EH (cell line): Measurements from ENCODE around the gene TMEM205.
A peak's percentile ranks its signal among the peaks of the same experiment; 100 is the strongest.
"Not testable (repeated sequence)": the region's sequence is repeated elsewhere in the genome, so short reads cannot be mapped to it uniquely, and the experiment has no call there.

ENCODE experiments used
- DNase-seq: peaks from one replicate; pipeline ENCODE4 v3.0.0-alpha.2; 2015; ENCODE audit warnings: low read depth

The TMEM205 gene

DNA sequence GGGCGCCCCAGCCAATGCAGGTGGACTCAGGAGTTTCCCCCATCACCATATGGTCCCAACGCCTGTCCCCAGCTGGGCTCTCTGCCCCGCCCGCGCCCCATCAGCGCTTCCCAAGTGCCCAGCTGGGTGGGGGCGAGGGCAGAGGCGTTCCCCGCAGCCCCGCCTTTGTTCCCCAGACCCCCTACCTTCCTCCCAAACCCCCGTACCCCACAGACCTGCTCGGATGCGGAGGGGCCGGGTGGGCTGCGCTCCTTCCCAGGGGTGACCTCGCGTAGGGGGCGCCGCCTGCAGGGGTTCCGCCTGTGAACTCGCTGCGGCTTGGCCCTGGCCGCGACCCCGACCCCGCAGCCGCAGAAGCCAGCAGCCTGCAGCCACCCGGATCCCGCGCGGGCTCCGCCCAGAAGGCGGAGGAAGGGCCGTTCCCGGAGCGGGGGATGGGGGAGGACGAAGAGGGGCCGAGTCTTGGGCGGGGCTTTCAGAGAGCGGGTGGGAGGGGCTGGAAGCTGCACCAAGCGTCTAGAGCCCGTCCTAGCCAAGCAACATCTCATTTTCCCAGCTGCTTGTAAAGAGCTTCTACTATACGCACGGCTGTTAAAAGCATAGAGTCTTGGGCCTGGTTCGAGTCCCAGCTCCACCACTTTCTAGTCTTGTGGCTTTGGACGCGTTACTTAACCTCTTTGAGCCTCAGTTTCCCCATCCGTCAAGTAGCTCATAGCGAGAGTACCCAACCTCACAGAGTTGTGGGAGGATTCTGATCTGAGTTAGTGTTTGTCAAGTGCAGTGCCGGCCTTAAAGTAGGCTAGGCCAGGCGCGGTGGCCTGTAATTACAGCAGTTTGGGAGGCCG, 6.6 kb downstream of the TMEM205 start, which contains the start of gene RAB3D:
RAB3D (minus strand) TSS at position 404 of the 845 bp plus-strand sequence. CDS start 2,258 bp downstream, outside the sequence.
- peak; percentile 90 for DNase-seq

GRCh38 chr19:11338569-11339253, 7.4 kb downstream of the TMEM205 start:
- DNase-seq, result no peak

- DNase-seq, result no peak
These were observed 7.9 kb downstream of the TMEM205 start for GRCh38 chr19:11338121-11338520.

DNA sequence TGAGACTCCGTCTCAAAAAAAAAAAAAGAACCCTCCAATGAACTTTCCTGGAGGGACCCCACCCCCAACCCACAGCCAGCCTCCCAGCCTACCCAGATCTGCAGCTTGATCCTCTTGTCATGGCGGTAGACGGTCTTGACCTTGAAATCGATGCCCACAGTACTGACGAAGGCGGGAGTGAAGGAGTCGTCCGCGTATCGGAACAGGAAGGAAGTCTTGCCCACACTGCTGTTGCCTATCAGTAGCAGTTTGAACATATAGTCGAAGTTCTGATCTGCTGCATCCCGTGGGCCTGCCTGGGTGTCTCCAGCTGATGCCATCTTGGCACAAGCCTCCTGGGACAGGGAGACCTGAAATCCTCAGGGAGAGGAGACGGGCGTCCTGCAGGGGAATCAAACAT, 9.0 kb downstream of the TMEM205 start:
- no peak for DNase-seq

- no peak for DNase-seq
These were observed 10.5 kb downstream of the TMEM205 start for GRCh38 chr19:11335449-11336146.

- peak; percentile 44 for DNase-seq
These were observed 12.2 kb downstream of the TMEM205 start for GRCh38 chr19:11333838-11334237.

DNA sequence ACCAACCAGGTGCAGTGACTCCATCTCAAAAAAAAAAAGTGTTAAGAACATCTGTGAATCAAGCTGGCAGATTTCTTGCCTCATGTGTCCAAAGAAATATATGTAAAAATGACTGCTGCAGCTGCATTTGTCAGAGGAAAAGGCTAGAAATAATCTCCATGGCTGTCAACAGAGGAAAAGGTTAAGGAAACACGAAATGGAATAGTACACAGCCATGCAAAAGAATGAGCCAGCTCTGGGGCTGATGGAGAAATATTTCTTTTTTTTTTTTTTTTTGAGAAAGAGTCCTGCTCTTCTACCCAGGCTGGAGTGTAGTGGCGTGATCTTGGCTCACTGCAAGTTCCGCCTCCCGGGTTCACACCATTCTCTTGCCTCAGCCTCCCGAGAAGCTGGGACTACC, 13.2 kb downstream of the TMEM205 start:
- no peak for DNase-seq

DNA sequence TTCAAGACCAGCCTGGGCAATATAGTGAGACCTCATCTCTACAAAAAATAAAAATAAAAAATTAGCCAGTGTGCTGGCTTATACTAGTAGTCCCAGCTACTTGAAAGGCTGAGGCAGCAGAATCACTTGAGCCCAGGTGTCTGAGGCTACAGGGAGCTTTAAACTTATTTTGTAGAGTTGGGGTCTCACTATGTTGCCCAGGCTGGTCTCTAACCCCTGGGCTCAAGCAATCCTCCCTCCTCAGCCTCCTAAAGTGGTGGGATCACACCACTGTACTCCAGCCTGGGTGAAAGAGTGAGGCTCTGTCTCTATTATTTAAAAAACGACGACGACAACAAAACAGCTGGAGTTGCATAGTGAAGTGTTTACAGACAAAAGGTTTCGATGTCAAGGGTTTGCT, 14.6 kb downstream of the TMEM205 start:
- no peak for DNase-seq

DNA sequence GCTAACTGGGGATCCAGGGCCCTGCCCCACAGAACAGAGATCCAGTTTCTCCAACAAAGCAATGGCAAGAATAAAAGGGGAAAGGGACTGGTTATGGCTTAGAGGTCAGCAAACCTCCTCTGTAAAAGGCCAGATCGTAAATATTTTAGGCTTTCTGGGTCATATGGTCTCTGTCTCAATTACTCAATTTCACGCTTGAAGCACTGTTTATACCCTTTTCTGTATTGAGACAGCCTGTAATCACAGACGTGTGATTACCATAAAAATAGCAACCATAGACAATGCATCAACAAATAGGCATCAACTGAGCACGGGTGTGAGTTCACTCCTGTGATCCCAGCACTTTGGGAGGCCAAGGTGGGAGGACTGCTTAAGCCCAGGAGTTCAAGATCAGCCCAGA, 15.9 kb downstream of the TMEM205 start:
- no peak for DNase-seq

- no peak for DNase-seq
These were observed 20.5 kb downstream of the TMEM205 start for GRCh38 chr19:11325544-11325943.

- no peak for DNase-seq
These were observed 21.2 kb downstream of the TMEM205 start for GRCh38 chr19:11324748-11325389.

- peak; percentile 96 for DNase-seq
These were observed 21.9 kb downstream of the TMEM205 start for GRCh38 chr19:11324079-11324661.

DNA sequence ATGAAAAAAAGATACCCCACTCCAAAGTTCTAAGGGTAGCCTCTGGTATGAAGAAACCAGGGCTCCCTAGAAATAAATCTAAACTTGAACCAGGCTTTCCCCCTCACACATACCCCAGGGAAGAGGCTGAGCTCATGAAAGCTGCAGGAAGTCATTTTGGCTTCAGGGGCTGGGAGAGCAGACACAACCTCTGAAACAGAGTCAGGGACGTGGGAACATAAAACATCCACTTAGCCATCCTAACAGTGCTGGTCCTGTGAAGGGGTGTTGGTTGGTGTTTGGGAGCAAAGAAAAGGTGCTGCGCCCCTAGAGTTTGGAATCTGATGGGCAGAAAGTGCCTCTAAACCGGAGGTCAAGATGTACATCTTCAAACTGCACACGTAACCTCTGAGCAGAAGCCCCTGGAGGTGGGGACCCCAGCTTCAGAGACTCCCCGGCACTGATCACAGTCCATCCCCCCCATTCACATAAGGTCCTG, 22.4 kb downstream of the TMEM205 start:
- DNase-seq, result peak; percentile 25

DNA sequence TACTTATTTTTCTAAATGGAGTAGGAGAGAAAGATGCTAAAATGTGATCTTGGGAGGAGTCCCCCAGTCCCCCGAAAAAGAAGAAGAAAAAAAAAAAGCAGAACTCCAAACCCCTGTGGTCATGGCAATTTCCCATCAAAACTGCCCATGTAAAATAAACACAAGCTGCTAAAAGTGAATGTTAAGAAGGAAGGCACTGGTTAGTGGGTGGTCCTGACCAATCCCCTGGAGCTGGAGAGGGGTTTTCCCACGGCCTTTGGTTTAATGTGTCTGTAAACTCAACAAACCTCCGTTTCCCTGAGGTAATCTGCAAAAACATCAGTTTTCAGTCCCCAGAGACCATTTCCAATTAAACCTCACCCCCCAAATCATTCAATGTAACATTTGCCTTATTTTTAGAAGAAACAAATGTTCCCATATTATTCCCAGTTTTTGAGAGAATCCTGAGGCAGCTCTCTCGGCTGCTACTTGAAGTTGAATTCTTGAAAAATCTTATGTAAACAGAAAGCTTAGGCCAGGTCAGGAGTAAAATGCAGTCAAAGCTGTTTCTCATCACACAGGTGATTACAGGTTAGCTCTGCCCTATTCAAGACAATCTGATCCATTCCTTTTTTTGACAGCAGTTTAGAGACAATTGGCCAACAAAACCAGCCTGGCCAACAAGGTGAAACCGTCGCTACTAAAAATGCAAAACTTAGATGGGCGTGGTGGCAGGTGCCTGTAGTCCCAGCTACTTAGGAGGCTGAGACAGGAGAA, 23.6 kb downstream of the TMEM205 start:
- no peak for DNase-seq

DNA sequence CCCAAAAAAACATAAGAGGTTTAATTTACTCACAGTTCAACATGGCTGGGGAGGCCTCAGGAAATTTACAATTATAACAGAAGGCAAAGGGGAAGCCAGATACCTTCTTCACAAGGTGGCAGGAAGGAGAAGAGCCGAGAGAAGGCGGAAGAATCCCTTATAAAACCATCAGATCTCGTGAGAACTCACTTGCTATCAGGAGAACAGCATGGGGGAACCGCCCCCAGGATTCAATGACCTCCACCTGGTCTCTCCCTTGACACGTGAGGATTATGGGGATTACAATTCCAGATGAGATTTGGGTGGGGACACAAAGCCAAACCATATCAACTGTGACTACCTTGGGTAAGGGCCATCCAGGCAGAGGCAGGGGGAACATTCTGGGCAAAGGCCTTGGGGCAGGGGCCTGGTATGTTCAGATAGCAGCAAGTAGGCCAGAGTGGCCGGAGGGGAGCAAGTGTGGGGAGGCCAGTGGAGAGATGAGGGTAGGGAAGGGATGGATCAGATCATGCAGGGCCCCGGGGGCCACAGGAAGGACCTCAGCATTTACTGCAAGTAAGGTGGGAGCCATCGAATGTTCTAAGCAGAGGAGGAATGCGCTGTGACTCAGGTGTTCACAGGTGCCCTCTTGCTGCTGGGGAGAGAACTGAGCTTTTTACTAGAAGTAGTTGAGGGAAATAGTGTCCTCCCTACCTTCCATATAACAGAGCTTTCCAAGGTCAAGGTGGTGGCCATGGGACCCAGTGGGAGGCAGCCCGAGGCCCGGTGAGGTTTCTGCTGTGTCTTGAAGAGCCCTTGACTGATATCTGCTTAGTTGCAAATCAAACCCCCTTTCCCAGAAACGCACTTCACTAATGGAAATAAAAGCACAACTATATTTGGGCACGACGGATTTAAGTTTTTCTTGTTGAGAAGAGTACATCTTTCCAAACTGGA, 24.6 kb downstream of the TMEM205 start:
- no peak for DNase-seq

GRCh38 chr19:11320278-11320995, 25.6 kb downstream of the TMEM205 start:
- DNase-seq, result not testable (repeated sequence)

DNA sequence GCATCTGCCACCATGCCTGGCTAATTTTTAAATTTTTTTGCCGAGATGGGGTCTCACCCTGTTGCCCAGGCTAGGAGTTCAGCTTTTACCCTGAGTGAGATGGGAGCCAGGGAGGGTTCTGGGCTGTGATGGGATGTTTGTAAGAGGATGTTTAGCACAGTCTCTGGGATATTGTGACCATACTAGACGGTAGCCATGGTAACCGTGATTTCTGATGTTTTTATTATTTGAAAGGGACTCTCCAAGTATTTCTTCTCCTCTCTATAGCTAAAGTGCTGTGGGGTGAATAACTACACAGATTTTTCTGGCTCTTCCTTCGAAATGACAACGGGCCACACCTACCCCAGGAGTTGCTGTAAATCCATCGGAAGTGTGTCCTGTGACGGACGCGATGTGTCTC, 39.7 kb downstream of the TMEM205 start:
- DNase-seq, result no peak

GRCh38 chr19:11304936-11305335, 41.1 kb downstream of the TMEM205 start:
- DNase-seq, result no peak

DNA sequence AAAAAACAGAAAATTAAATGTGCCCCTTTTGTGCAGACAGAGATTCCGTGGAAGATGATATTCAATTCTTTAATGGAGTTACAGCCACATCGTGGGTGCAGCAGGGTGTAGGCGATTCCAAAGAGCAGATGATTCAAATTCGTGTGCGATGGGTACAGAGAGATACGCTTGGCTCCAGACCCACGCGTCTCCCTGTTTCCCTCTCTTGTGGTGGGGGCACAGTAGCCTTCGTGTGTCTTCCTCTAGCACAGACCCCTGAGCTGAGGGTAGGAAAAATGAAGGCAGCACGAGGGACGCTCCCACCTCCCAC, 45.3 kb downstream of the TMEM205 start:
- no peak for DNase-seq
